IMR-90 (cell line): ENCODE results near the gene MYT1. TPM values are rescaled to one million over a fixed set of nuclear protein-coding genes. Genes with fewer than 3 reads are reported as not detected.

ENCODE experiments used
- ATAC-seq: fragments of 200-7000 bp; cut with Tn5 transposase; 2 replicates; pipeline ENCODE4 v1.9.1; 2020; ENCODE audit warnings: low read depth, mild to moderate bottlenecking, moderate library complexity
- BruUV-seq: library from RNA; stranded (reverse); fragments of 400-500 nt; replicated peaks from 2 replicates; lab custom pipeline; 2021; lab: Mats Ljungman, UMichigan
- CTCF ChIA-PET: fragments of 300-600 bp; formaldehyde crosslinking; extraction: SDS; loops from one replicate; lab custom pipeline; 2021; ENCODE audit warnings: antibody characterized with exemption; lab: Yijun Ruan, JAX
- POLR2A ChIA-PET: fragments of 300-600 bp; sonication (Branson Sonifier 250); formaldehyde crosslinking; loops from one replicate; lab custom pipeline; 2022; ENCODE audit warnings: antibody characterized with exemption; ENCODE audit not compliant: unreplicated experiment; lab: Charles Lee
- DNase-seq: peaks from one replicate; pipeline ENCODE4 v3.0.0; 2013
- H2AFZ ChIP-seq: replicated peaks from 2 replicates; pipeline ENCODE3; 2013; ENCODE audit warnings: low read length, mild to moderate bottlenecking; ENCODE audit not compliant: poor library complexity
- H2AK5ac ChIP-seq: 2 replicates; pipeline ENCODE4 v1.6.1; 2013; ENCODE audit warnings: low read depth, low read length, inconsistent platforms
- H2AK9ac ChIP-seq: replicated peaks from 2 replicates; pipeline ENCODE3; 2013; ENCODE audit warnings: mild to moderate bottlenecking, low read depth, low read length, moderate library complexity; ENCODE audit not compliant: poor library complexity
- H2BK120ac ChIP-seq: 2 replicates; pipeline ENCODE4 v1.6.1; 2013; ENCODE audit warnings: low read depth, low read length, inconsistent platforms
- H2BK15ac ChIP-seq: 3 replicates; pipeline ENCODE4 v1.6.1; 2013; ENCODE audit warnings: low read depth, low read length, inconsistent platforms
- H2BK20ac ChIP-seq: 2 replicates; pipeline ENCODE4 v1.6.1; 2013; ENCODE audit warnings: low read depth, mild to moderate bottlenecking, inconsistent platforms, low read length, moderate library complexity
- H2BK5ac ChIP-seq: 2 replicates; pipeline ENCODE4 v1.6.1; 2013; ENCODE audit warnings: mild to moderate bottlenecking, low read depth, low read length, inconsistent platforms; ENCODE audit not compliant: poor library complexity, severe bottlenecking
- H3K14ac ChIP-seq: replicated peaks from 2 replicates; pipeline ENCODE4 v1.6.1; 2013; ENCODE audit warnings: low read depth, low read length, inconsistent platforms
- H3K18ac ChIP-seq: 2 replicates; pipeline ENCODE4 v1.6.1; 2013; ENCODE audit warnings: low read depth, low read length, control low read depth
- H3K23ac ChIP-seq: 2 replicates; pipeline ENCODE4 v1.6.1; 2013; ENCODE audit warnings: low read depth, low read length, inconsistent platforms
- H3K27ac ChIP-seq: 2 replicates; pipeline ENCODE4 v1.5.1; 2013; ENCODE audit warnings: mild to moderate bottlenecking, control low read depth, low read length; ENCODE audit not compliant: insufficient read depth
- H3K27me3 ChIP-seq: 2 replicates; pipeline ENCODE4 v1.6.1; 2013; ENCODE audit warnings: low read length; ENCODE audit not compliant: control insufficient read depth, insufficient read depth
- H3K36me3 ChIP-seq: 2 replicates; pipeline ENCODE4 v1.6.1; 2013; ENCODE audit warnings: low read length, mixed read lengths; ENCODE audit not compliant: control insufficient read depth, insufficient read depth
- H3K4ac ChIP-seq: 2 replicates; pipeline ENCODE4 v1.6.1; 2013; ENCODE audit warnings: low read depth, low read length, inconsistent platforms
- H3K4me1 ChIP-seq: 2 replicates; pipeline ENCODE4 v1.6.1; 2013; ENCODE audit warnings: low read length, mixed read lengths; ENCODE audit not compliant: control insufficient read depth, insufficient read depth
- H3K4me2 ChIP-seq: 2 replicates; pipeline ENCODE4 v1.6.1; 2013; ENCODE audit warnings: low read depth, mild to moderate bottlenecking, control low read depth, low read length, moderate library complexity
- H3K4me3 ChIP-seq: 2 replicates; pipeline ENCODE4 v1.5.1; 2013; ENCODE audit warnings: low read depth, mild to moderate bottlenecking, control low read depth, low read length, moderate library complexity; ENCODE audit not compliant: insufficient read depth
- H3K56ac ChIP-seq: 2 replicates; pipeline ENCODE4 v1.6.1; 2013; ENCODE audit warnings: low read length, inconsistent platforms; ENCODE audit not compliant: insufficient read depth; ENCODE audit errors: extremely low read depth
- H3K79me1 ChIP-seq, 2 experiments: 2 replicates each; pipeline ENCODE4 v1.6.1; 2013; ENCODE audit warnings: low read length in 2 of 2, inconsistent platforms in 1 of 2, low read depth in 1 of 2
- H3K9ac ChIP-seq: 2 replicates; pipeline ENCODE4 v1.6.1; 2013; ENCODE audit warnings: low read depth, low read length, control low read depth
- H3K9me1 ChIP-seq: 2 replicates; pipeline ENCODE4 v1.6.1; 2013; ENCODE audit warnings: low read length, inconsistent platforms; ENCODE audit not compliant: insufficient read depth
- H3K9me3 ChIP-seq: 2 replicates; pipeline ENCODE4 v1.6.1; 2013; ENCODE audit warnings: low read length; ENCODE audit not compliant: control insufficient read depth, insufficient read depth
- H4K20me1 ChIP-seq: 2 replicates; pipeline ENCODE4 v1.6.1; 2013; ENCODE audit warnings: low read length, inconsistent platforms; ENCODE audit not compliant: insufficient read depth
- H4K5ac ChIP-seq: 2 replicates; pipeline ENCODE4 v1.6.1; 2013; ENCODE audit warnings: mild to moderate bottlenecking, low read depth, low read length, control low read depth
- H4K8ac ChIP-seq, 2 experiments: 2 replicates each; pipeline ENCODE4 v1.6.1; 2013; ENCODE audit warnings: low read depth in 2 of 2, low read length in 2 of 2, control low read depth in 1 of 2, inconsistent platforms in 1 of 2
- H4K91ac ChIP-seq: 2 replicates; pipeline ENCODE4 v1.6.1; 2013; ENCODE audit warnings: low read depth, low read length, inconsistent platforms; ENCODE audit not compliant: insufficient read depth
- BHLHE40 ChIP-seq: fragments of 150-350 bp; IDR thresholded peaks from 2 replicates; pipeline ENCODE4 v1.6.1; 2016; ENCODE audit warnings: mild to moderate bottlenecking, low read depth, low read length
- CEBPB ChIP-seq: IDR thresholded peaks from 2 replicates; pipeline ENCODE4 v1.6.1; 2012; ENCODE audit warnings: low read depth, low read length, improper control_type of control experiment
- CHD1 ChIP-seq: IDR thresholded peaks from 2 replicates; pipeline ENCODE4 v1.6.1; 2012; ENCODE audit warnings: low read depth, low read length, improper control_type of control experiment
- FOS ChIP-seq: fragments of 150-350 bp; IDR thresholded peaks from 2 replicates; pipeline ENCODE4 v1.6.1; 2016; ENCODE audit warnings: low read depth, low read length
- MAFK ChIP-seq: IDR thresholded peaks from 2 replicates; pipeline ENCODE4 v1.6.1; 2012; ENCODE audit warnings: low read depth, low read length, improper control_type of control experiment
- MAZ ChIP-seq: IDR thresholded peaks from 2 replicates; pipeline ENCODE4 v1.6.1; 2012; ENCODE audit warnings: low read depth, mild to moderate bottlenecking, low read length, improper control_type of control experiment, moderate library complexity, borderline replicate concordance
- MXI1 ChIP-seq: IDR thresholded peaks from 2 replicates; pipeline ENCODE4 v1.6.1; 2012; ENCODE audit warnings: low read depth, mild to moderate bottlenecking, low read length, moderate library complexity, borderline replicate concordance
- NFE2L2 ChIP-seq: fragments of 150-350 bp; IDR thresholded peaks from 2 replicates; pipeline ENCODE4 v1.6.1; 2016; ENCODE audit warnings: low read depth, mild to moderate bottlenecking, low read length
- WGBS, 2 experiments: methylation state at CpG; one replicate each; pipeline versions ENCODE4 v1.1.5 to v1.1.7; 2013; ENCODE audit warnings: missing lambda C conversion rate in 2 of 2; ENCODE audit not compliant: insufficient read length in 1 of 2; ENCODE audit errors: extremely low coverage in 2 of 2; 5-methylcytosine and 5-hydroxymethylcytosine counted together
- dilution Hi-C: fragments of 300-500 bp; cut with HindIII; formaldehyde crosslinking; loops from one replicate; pipeline ENCODE4 v1.14.3; 2018; ENCODE audit warnings: low sequenced_read_pairs; ENCODE audit not compliant: unreplicated experiment
- in situ Hi-C: fragments of 300-500 bp; cut with MboI; formaldehyde crosslinking; loops from 3 replicates; pipeline ENCODE4 v1.14.3; 2019; ENCODE audit warnings: low sequenced_read_pairs, inconsistent platforms, mixed read lengths
- intact Hi-C: fragments of 100-400 bp; cut with micrococcal nuclease; formaldehyde crosslinking; loops from 2 replicates; pipeline ENCODE4 v1.10.0; 2022
- polyA plus RNA-seq, 3 experiments: library from polyadenylated mRNA; depleted of rRNA; stranded (reverse); fragments of >200 nt; gene quantifications; 2 replicates each; pipeline ENCODE4 v1.2.3, GENCODE V29; 2012; ENCODE audit warnings: low replicate concordance in 1 of 3
- total RNA-seq: library from RNA; depleted of rRNA; stranded (reverse); fragments of >200 nt; gene quantifications from 2 replicates; pipeline ENCODE4 v1.2.3, GENCODE V29; 2012
- TF ChIP-seq, protein P1 (sequence below): fragments of 150-350 bp; IDR thresholded peaks from 2 replicates; pipeline ENCODE4 v1.6.1; 2017; ENCODE audit warnings: mild to moderate bottlenecking, antibody characterized with exemption, low read length, low read depth
- TF ChIP-seq, protein P2 (sequence below): fragments of 150-350 bp; IDR thresholded peaks from 2 replicates; pipeline ENCODE4 v1.6.1; 2016; ENCODE audit warnings: low read depth, mild to moderate bottlenecking, low read length, moderate library complexity, borderline replicate concordance

The MYT1 gene
- total and polyA plus RNA-seq, 2 of the 4 experiments (the other 2 are of a cell fraction): not detected

DNA sequence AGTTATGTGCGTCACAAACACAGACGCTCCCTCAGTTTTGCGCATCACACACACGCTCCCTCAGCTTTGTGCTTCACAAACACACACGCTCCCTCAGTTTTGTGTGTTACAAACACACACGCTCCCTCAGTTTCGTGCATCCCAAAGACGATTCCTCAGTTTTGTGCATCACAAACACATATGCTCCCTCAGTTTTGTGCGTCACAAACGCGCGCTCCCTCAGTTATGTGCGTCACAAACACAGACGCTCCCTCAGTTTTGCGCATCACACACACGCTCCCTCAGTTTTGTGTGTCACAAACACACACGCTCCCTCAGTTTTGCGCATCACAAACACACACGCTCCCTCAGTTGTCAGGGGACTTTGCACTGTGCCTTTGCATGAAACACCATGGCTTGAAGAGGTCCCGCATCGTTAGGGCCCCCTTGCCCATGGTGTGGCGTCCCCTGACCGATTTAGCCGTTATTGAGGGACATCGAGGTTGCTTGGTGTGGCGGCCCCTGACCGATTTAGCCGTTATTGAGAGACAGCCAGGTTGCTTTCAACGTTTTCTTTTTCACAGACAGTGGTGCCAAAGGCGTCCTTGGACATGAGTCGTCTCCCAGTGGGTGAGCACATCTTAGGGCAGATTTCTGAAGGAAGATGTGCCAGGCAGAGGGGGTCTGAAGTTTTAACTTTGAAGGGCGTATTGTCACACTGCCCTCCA lies 28.1 kb upstream of the MYT1 start:
- ChIA-PET CTCF (no interaction called here), POLR2A (no interaction called here)
- H4K8ac ChIP-seq: no peak overlapping the region
- 74% methylated on average over 26 of the region's 32 CpGs; no CpG with 5 or more reads in 1 of the 2 experiments for WGBS, 2 experiments
- no peak overlapping the region for H4K91ac ChIP-seq
- DNase-seq (no peak), ATAC-seq (no peak)
- no peak overlapping the region for H3K23ac ChIP-seq
- H3K14ac ChIP-seq: no peak overlapping the region
- H4K5ac ChIP-seq: no peak overlapping the region
- H4K20me1 ChIP-seq: no peaks in the 10 kb centered on the region
- H3K36me3 ChIP-seq: no peaks in the 10 kb centered on the region
- no peaks in the 10 kb centered on the region for H3K4me1 ChIP-seq
- no peak overlapping the region for H3K56ac ChIP-seq
- H3K9ac ChIP-seq: no peak overlapping the region
- H2AK5ac ChIP-seq: no peak overlapping the region
- no peak overlapping the region for H3K4ac ChIP-seq
- no peak overlapping the region for H2BK120ac ChIP-seq
- no peak overlapping the region for H2AFZ ChIP-seq
- H3K79me1 ChIP-seq: no peaks in the 10 kb centered on the region
- no peak overlapping the region for H3K4me2 ChIP-seq
- no peak overlapping the region for H3K27ac ChIP-seq
- H3K18ac ChIP-seq: no peak overlapping the region
- H2AK9ac ChIP-seq: no peak overlapping the region
- H3K4me3 ChIP-seq: no peak overlapping the region
- TF ChIP-seq, protein P1, sequence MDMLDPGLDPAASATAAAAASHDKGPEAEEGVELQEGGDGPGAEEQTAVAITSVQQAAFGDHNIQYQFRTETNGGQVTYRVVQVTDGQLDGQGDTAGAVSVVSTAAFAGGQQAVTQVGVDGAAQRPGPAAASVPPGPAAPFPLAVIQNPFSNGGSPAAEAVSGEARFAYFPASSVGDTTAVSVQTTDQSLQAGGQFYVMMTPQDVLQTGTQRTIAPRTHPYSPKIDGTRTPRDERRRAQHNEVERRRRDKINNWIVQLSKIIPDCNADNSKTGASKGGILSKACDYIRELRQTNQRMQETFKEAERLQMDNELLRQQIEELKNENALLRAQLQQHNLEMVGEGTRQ: no peak
- TF ChIP-seq MXI1 (no peak), CEBPB (no peak), MAFK (no peak), NFE2L2 (no peak), FOS (no peak), CHD1 (no peak), BHLHE40 (no peak), MAZ (no peak)
- TF ChIP-seq, protein P2, sequence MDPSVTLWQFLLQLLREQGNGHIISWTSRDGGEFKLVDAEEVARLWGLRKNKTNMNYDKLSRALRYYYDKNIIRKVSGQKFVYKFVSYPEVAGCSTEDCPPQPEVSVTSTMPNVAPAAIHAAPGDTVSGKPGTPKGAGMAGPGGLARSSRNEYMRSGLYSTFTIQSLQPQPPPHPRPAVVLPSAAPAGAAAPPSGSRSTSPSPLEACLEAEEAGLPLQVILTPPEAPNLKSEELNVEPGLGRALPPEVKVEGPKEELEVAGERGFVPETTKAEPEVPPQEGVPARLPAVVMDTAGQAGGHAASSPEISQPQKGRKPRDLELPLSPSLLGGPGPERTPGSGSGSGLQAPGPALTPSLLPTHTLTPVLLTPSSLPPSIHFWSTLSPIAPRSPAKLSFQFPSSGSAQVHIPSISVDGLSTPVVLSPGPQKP: no peak
- H2BK20ac ChIP-seq: no peak overlapping the region
- no peak overlapping the region for H2BK5ac ChIP-seq
- no peaks in the 10 kb centered on the region for H3K9me3 ChIP-seq
- in situ Hi-C loops: no loop called here
- no peaks in the 10 kb centered on the region for H3K9me1 ChIP-seq
- H3K27me3 ChIP-seq: peaks cover 20% of the 10 kb centered on the region
- no peak overlapping the region for H2BK15ac ChIP-seq
- BruUV-seq: no TSS peak
- intact Hi-C loops: no loop called here
- dilution Hi-C loops: no loop called here
